Embryonic facial prominence (tissue), 1 donor: ENCODE results near the gene PIGR.

Source experiments
- DNase-seq: peaks from one replicate; pipeline ENCODE4 v3.0.0-alpha.2; 2016; ENCODE audit errors: extremely low spot score

PIGR gene, protein sequence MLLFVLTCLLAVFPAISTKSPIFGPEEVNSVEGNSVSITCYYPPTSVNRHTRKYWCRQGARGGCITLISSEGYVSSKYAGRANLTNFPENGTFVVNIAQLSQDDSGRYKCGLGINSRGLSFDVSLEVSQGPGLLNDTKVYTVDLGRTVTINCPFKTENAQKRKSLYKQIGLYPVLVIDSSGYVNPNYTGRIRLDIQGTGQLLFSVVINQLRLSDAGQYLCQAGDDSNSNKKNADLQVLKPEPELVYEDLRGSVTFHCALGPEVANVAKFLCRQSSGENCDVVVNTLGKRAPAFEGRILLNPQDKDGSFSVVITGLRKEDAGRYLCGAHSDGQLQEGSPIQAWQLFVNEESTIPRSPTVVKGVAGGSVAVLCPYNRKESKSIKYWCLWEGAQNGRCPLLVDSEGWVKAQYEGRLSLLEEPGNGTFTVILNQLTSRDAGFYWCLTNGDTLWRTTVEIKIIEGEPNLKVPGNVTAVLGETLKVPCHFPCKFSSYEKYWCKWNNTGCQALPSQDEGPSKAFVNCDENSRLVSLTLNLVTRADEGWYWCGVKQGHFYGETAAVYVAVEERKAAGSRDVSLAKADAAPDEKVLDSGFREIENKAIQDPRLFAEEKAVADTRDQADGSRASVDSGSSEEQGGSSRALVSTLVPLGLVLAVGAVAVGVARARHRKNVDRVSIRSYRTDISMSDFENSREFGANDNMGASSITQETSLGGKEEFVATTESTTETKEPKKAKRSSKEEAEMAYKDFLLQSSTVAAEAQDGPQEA

DNA sequence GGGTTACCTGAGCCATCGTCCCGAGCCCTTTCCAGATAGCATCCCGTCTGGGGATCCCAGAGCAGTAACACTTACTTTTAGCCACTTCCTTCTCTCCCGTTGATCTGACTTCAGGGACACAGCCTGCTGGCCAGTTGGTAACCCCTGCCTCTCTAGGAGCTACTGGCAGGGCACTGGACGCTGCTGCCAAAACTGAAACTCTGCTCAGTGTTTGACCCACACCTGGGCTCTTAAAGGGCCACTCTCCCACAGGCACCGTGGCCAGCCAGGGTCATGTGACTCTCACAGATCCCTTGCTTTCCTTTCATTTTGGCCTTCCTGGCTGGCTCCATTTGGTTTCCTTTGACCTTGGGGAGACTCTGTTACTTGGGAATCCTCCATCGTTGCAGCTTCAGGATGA lies at the start of gene PIGR:
Gene PIGR (minus strand): TSS at position 206 of the 400 bp plus-strand sequence. CDS start 5,935 bp downstream, outside the sequence.
- DNase-seq = no peak

DNA sequence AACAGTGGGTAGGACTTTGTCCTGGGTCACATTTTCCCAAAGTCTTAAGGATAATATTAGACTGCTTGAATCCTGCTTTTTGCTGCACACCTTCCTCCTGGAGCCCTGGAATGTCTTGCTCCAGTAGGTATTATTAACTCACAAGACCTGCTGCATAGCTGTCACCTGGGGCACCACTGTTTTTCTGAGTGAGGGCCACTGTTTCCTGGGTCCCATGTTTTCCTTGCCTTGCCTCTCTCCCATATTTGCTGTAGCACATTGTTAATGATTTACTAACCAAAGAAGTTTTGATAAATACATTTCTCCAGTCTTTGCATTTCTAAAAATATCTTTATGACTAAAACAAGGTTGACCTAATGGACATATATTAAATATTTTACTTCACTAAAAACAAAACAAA lies 46.5 kb upstream of the PIGR start:
- DNase-seq = no peak

DNA sequence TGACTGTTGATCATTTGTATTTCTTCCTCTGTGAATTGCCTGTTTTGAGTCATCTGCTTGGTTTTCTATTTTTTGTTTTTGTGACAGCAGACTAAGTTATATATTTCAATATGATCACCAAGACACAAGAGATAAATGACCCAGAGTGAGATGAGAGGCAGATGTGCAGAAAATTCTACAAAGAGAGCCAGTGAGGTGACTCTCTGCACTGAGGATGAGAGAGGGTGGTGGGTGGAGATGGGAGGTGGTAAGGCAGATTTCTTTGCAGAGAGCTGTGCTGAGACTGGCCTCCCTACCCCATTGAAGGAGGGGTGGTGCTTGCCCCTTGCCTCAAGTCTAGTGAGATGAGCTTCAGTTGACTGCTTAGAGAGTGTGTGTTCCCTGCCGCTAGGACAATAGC lies 41.6 kb upstream of the PIGR start:
- no peak for DNase-seq

DNA sequence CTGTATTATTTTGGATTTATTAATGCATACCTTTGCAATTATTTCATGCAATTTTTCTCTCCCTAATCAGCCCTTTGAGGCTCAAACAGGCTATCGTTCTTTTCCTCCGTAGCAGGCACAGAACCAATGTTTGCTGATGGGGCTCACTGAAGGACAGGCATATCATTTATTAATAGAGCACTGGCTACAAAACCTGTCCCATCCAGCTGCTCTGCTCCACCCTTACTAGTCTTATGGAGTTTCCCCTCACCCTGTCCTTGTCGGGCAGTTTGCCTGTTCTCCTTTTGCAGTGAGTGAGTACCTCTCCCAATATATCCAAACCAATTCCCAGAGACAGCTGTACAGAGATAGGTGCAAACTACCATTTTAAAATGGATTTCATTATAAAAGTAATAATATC lies 40.6 kb upstream of the PIGR start:
- no peak for DNase-seq

DNA sequence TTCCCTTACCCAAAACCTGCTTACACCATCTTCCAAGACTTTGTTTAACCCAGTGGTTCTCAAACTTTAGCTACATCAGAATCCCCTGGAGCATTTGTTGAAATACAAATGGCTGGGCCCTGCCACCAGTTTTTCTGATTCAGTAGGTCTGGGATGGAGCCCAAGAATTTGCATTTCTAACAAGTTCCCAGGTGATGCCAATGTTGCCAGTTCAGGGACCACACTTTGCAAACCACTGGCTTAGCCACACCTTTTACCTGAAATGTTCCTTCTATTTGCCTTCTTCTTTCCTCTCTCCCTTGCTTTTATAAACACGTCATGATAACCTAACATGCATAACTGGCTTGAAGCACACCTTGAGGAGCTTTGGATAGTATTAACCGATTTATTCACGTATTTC lies 40.1 kb upstream of the PIGR start:
- DNase-seq = no peak

DNA sequence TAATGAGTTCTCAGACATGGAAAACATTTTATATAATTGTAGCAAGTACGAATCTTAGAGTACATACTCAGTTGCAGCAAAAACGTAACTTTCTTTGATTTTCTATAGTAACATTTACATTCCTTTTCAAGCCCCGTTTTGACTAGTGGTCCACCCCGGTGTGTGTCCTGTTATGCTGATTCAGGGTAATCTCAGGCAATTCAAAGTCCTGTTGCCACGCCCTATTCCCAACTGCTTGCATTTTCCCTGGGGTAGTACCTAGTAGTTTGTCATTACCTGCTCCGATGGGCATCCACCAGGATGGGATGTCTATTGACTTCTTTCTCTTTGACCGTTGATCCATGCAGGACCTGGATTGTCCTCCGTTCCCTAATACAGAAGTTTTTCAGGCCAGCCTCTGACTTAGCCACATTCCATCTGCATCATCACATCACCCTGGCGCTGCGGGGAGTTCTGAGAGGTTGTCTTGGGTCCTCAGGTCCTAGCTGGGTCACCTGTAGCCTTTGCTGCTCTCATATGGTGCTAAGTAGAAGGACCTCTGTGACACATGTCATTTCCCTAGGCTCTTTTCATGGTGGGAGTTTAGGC lies 39.0 kb upstream of the PIGR start:
- no peak for DNase-seq

DNA sequence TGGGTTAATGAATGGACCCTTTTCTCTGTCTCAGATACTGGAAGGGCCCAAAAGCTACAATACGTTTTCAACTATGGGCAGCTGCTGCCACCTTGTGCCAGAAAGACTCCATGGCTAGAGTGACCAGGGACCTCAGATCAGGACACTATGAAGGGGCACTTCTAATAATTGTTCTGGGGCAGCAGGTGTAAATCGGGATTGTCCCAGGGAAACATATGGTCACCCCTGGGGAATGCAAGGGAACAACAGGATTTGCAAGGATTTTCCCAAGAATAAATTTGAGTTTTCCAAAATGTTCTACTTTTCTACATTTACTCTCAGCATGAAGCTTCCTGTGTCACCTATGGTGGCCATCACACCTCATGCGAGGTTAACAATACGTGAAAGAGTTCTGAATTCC lies 36.0 kb upstream of the PIGR start:
- DNase-seq = no peak

DNA sequence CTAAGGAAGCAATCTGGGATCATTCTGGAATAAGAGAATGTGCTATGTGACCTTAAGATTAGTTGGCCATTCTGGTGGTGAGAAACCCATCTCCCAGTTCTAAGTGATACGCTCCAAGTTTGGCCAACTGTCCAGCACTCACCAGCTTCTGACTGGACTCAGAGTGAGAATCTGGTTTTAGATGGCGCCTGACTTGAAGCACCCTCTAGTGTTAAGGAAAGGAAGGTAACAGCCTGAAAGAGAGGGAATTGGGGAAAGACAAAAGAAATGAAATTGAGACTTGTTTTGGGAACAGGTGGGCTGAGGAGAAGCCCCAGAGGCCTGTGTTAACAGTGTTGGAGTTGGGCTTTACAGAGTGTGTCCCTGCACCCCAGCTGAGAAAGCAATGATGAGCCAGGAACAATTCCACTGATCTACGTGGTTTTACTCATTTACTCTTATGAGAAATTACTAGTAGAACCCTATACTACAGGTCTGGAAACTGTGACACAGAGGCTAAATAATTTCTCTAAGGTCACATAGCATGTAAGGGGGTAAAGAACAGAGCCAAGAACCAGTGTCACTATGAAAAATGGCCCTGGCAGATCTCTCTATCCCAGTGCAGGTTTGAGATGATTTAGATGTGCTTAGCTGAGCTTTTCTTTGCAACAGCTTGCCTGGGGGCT lies 33.2 kb upstream of the PIGR start:
- DNase-seq = no peak

DNA sequence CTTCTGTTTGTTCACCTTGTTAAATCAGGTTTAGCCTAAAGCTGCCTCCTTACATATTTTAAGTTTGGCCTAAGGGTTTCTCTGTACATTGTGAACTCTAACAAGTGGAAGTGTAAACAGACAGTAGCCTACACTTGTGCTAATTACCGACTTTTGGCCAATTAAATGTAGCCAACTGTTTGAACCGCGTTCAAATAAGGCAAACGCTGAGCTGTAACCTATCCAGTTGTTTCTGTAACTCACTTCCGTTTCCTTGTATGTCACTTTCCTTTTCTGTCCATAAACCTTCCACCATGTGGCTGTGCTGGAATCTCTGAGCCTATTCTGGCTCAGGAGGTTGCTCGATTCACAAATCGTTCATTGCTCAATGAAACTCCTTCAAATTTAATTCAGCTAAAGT lies 32.0 kb upstream of the PIGR start:
- DNase-seq = no peak

DNA sequence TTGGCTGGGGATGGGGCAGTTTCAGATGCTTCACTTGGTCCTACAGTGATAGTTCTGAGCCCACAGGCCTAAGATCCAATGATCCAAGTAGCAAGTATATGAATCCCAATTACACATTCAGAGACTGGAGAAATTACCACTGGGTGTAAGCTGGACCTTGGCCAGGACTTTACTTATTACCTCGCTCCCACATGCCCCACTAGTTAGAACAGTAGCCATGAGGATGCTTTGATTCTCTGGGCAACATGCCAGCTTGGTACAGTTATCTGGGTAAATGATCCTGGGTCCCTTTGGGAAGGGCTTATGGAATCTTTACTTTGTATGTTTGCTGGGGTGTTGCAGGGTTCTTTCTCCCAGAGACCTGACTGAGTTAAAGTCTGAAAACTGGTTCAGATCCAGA lies 29.0 kb upstream of the PIGR start:
- DNase-seq = no peak

DNA sequence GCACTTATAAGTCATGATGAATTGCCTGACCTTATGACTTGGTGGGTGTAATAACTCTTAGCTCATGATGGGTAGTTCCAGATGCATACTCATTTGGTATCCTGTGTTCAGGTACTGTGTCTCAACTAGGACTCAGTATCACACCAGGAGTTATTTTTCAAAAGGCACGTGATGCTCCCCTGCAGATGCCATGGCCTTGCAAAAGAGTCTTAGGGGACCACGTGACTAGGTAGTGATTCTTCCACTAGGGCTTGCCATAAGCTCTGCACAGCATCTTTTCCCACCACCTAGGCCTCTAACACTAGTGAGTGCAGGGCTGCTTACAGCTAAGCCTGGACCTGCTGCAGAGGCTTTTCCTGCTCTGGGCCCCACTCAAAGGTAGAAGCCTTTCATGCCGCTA lies 27.9 kb upstream of the PIGR start:
- DNase-seq = no peak

DNA sequence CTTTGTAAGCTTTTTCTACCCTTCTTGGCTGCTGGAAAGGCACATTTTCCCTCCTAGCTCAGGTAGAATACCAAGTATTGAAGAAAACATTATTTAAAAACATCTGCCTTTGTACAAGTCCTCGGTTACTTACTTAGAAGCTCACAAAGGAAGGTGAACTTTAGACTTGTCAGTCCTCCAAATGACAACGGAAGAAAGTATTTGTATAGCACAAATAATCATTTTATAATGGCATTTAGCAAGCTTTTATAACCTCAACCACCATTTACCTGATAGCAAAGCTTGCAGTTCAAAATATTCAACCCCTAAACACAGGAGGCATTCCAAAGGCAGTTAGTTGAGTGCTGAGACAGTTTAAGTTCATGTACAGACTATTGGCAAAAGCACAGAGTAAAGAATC lies 26.5 kb upstream of the PIGR start:
- no peak for DNase-seq

DNA sequence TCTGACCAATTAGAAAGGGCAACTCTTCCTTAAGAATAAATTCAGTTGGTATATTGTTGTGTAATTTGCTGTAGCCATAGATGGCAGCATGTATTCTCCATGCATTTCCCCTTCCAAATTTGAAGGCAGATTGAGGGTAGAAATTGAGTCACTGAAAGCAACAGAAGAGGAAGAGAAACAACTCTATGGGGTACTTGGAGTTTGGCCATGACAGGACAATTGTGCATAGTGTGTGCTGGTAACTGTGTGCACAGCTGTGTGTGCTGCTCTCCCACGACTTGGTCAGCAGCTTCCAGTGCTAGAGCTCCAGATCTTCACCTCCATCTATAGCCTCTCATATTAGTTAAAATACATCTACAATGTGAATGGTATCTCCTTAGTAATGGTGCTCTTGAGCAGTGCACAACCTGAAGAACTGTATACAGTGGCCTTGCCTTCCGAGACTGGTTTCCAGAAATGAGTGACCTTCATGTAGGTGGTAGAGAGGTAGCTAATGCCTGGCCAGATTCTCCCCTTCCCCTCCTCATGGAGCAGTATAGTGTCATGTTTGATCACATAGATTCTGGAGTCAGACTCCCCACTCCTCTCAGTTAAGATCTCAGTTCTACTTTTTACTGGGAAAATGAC lies 24.9 kb upstream of the PIGR start:
- no peak for DNase-seq

DNA sequence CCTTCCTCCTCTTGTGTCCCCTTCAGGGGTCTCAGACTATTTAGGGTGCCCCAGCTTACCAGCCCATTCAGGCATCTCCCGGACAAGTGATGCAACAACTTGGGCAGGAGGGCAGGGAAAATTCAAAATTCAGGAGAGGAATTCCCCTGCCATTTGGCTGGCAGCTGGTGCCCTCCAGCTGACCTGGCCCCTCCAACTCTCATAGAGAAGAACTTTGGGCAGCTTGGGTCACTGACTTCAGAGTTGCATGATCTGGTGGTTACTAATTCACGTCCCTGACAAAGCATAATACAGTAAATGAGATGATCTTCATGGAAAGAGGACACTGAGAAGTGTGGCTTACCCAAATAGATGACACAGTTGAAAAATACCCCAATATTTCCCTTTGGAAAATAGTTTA lies 24.2 kb upstream of the PIGR start, which contains the start of gene FCAMR:
Gene FCAMR (minus strand): TSS at position 15 of the 400 bp plus-strand sequence. CDS start 335 bp downstream, outside the sequence.
- no peak for DNase-seq

DNA sequence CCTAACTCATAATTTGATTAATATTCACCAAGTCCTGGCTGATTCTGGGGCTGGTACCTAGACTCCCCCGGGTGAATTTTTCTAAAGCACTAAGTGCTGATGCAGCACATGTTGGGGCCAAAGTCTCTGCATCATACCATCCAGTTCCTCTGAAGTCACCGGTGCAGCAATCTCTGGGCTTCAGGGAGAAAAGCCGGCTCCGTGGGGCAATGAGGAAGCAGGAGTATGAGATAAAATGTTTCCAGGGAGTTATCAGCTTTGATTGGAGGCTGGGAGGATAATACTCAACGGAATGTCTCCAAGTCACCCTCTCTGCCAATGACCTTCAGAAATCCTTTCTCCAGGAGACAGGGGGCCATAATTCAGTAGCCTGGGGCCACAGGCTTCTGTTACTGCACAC lies 22.8 kb upstream of the PIGR start:
- no peak for DNase-seq

DNA sequence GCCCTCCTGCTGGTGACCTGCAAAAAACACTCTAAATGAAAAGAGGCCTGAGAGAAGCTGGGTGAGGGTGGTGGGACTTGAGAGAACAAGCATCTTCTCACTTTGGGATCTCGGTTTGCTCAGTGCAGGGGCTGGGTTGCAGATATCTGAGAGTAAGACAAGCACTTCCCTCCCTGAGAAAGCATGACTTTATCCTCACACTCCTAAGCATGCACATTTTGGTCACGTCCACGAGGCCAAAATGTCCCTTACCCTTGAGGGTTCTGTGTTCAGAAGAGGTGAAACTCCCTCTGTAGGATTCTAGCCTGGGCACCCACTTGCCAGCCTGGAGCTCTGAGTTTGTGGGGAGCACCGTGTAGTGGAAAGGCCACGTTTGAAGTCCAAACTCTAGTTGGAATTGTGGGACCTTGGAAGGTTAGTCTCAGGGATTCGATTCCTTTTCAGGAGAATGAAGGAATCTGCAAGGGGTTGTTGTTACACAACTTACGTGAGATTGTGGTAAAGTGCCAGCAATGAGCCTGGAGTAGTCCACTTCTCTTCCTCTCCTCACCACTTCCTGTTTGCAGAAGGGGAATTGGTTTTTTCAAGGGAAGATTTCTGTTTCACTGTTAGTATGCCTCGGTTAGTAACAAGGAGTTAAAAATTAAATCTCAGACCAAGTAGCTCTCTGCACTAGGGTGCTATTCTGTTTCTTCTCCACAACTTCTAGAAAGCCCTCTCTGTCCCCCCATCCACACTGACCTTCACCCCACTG lies 21.0 kb upstream of the PIGR start:
- DNase-seq = no peak

DNA sequence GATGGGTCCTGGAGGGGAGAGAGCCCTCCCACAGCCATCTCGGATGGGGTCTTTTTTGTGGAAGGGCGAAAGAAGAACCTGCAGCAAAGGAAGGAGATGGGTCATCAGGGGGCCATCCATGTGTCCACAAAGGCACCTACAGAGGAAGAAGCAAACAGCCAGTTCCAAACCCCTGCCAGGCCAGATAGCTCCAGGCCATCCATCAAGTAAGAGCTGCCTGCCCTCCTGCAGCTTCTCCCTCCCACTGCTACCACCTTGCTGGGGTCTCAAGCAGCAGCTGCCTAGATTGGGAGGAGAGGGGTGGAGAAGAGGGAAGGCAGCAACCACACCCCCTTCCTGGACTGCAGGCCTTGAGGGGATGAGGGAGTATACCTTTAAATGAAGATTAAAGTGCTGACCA lies 19.5 kb upstream of the PIGR start:
- no peak for DNase-seq

DNA sequence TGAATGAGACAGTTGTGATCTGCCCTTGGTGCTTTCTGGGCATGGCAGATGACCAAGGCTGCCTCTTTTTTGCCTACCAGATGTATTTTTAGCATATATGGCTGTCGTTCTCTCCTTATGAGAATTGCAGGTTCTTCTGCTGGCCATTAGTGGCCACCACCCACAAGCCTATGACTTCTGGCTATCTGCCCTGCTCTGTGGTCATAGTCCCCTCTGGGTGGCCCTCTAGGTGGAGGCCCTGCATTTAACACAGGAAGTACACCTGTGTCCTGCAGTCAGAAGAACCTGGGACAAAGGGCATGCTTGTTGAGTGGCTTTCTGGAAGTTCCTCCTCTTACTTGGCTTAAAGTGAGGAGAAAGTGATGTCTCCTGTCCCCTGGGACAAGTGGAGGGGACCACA lies 17.5 kb upstream of the PIGR start:
- DNase-seq = no peak

DNA sequence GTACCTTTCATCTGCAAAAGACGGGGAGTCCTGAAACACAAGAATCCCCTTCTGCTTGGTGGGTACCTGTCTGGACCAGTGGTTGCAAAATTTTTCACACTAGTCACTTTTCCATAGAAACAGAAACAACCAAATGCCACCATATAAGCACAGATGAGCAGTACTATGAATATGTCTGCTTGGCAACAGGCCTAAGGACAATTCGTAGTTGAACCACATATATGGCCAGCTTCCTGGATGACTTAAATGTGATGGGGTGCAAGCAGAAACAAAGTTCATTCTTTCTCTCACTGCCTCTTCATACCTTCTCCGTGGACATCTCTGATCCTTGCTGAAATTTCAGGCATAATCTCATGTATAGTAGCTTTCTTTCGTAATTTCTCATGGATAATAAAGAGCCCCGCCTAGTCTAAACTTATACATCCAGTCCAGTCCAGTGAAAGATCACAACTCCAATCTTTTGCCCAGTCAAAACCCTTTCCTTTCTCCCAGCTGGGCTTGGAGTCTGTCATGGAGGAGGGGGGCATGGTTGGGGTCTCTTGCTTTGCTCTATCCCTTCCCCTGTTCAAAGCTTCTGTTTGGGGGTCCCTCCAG lies 16.9 kb upstream of the PIGR start:
- DNase-seq = no peak

DNA sequence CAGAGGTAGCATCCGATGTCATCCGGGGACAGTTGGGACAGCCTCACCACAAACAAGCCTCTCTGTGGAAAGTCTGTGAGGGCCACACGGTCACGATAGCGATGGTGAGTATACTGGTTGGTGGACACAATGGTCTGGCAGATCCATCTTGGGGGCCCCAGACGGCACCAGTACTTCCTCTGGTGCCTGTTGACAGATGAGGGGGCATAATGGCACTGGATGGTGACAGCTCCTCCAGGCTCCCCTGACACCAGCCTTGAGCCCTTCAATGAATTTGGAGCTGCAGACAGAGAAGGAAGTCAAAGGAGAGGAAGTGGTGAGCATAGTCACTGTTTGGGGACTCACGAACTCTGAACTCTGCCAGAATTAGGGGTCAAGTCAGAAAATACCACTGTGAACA lies 16.0 kb upstream of the PIGR start:
- DNase-seq = no peak

DNA sequence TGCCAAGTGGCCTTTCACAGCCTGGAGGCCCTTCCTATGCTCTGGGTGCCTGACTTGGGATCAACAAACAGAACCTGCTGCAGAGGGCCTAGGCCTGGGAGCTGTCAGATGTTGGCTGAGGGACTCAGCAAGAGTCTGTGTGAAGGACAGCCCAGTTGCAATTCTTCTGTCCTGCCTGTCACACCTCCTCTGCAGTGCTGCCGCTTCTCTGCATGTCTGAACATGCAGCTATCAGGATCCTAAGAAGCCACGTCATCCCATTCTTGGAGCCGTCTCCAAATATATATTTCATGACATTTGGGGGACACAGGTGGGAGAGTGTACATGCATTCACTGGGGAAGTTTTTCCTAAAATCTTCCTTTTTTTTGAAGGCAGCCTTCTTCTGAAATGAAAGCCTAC lies 15.4 kb upstream of the PIGR start:
- DNase-seq = no peak
